HFFc6 (cell line): Measurements from ENCODE around the gene CDH23. TPM values are rescaled to one million over a fixed set of nuclear protein-coding genes. Genes with fewer than 3 reads are reported as not detected.

Experiments
- DNase-seq: peaks from one replicate; pipeline ENCODE4 v3.0.0-alpha.2; 2018
- H3K27ac Mint-ChIP-seq: 2 replicates; pipeline ENCODE4 v1.8.0; 2020; ENCODE audit warnings: mild to moderate bottlenecking, mixed read lengths
- H3K27me3 Mint-ChIP-seq: 2 replicates; pipeline ENCODE4 v1.8.0; 2021; ENCODE audit warnings: mild to moderate bottlenecking, moderate library complexity, mixed read lengths; ENCODE audit not compliant: insufficient read depth
- H3K36me3 Mint-ChIP-seq: 2 replicates; pipeline ENCODE4 v1.8.0; 2021; ENCODE audit warnings: low read depth, mixed read lengths
- H3K4me1 Mint-ChIP-seq: 2 replicates; pipeline ENCODE4 v1.8.0; 2020; ENCODE audit warnings: low read depth, mixed read lengths
- H3K4me3 Mint-ChIP-seq: 2 replicates; pipeline ENCODE4 v1.8.0; 2020; ENCODE audit warnings: mild to moderate bottlenecking, moderate library complexity, mixed read lengths
- H3K9me3 Mint-ChIP-seq: 2 replicates; pipeline ENCODE4 v1.8.0; 2020; ENCODE audit warnings: mild to moderate bottlenecking, mixed read lengths
- CTCF ChIP-seq: fragments of 200-600 bp; sonication (generic); IDR thresholded peaks from 2 replicates; pipeline ENCODE4 v1.5.0; 2021; ENCODE audit warnings: antibody characterized with exemption, mild to moderate bottlenecking
- total RNA-seq, 6 experiments: library from RNA; stranded (reverse); fragmentation: NEBNext Ultra II Directional; extraction: Animal tissue kit (Norgen Biotek cat#: 25700); gene quantifications; 2 replicates in 1 of 6; 3 replicates in 5 of 6; pipeline ENCODE4 v1.2.3, GENCODE V29; 2021

Gene CDH23
- total RNA-seq, 6 experiments from 2014 or later = 0.02 to 0.11 (median 0.04) TPM; not detected in 2

GRCh38 chr10:71757399-71757922 is 360.7 kb downstream of the CDH23 start:
- H3K36me3 Mint-ChIP-seq = peaks cover 8% of the 10 kb centered on the region; the same call in 1 of the 2 replicates
- H3K4me1 Mint-ChIP-seq = peaks cover 36% of the 10 kb centered on the region
- H3K27ac Mint-ChIP-seq = no peak overlapping the region
- DNase-seq = no peak
- peaks cover 4% of the 10 kb centered on the region for H3K27me3 Mint-ChIP-seq
- no peak overlapping the region for H3K4me3 Mint-ChIP-seq
- peaks cover 4% of the 10 kb centered on the region; the same call in 1 of the 2 replicates for H3K9me3 Mint-ChIP-seq
- no peak for TF ChIP-seq CTCF

GRCh38 chr10:71761105-71761511 is 364.4 kb downstream of the CDH23 start:
- Mint-ChIP-seq H3K4me3 (no peak overlapping the region), H3K9me3 (peaks cover 4% of the 10 kb centered on the region; the same call in 1 of the 2 replicates), H3K36me3 (peaks cover 6% of the 10 kb centered on the region; the same call in 1 of the 2 replicates), H3K27me3 (peaks cover 2% of the 10 kb centered on the region), H3K4me1 (peaks cover 65% of the 10 kb centered on the region), H3K27ac (no peak overlapping the region)
- no peak for DNase-seq
- TF ChIP-seq CTCF = no peak

GRCh38 chr10:71761541-71762113 is 364.9 kb downstream of the CDH23 start:
- no peak; the same call in 1 of the 2 replicates for TF ChIP-seq CTCF
- peaks cover 65% of the 10 kb centered on the region for H3K4me1 Mint-ChIP-seq
- H3K27me3 Mint-ChIP-seq = peaks cover 5% of the 10 kb centered on the region
- H3K27ac Mint-ChIP-seq = no peak overlapping the region
- H3K9me3 Mint-ChIP-seq = peaks cover 4% of the 10 kb centered on the region; the same call in 1 of the 2 replicates
- H3K4me3 Mint-ChIP-seq = no peak overlapping the region
- no peak for DNase-seq
- peaks cover 4% of the 10 kb centered on the region; the same call in 1 of the 2 replicates for H3K36me3 Mint-ChIP-seq

- H3K27ac Mint-ChIP-seq = no peak overlapping the region
- H3K4me3 Mint-ChIP-seq = no peak overlapping the region
- peaks cover 5% of the 10 kb centered on the region for H3K27me3 Mint-ChIP-seq
- TF ChIP-seq CTCF = no peak
- DNase-seq = no peak
- H3K36me3 Mint-ChIP-seq = peaks cover 4% of the 10 kb centered on the region; the same call in 1 of the 2 replicates
- H3K4me1 Mint-ChIP-seq = peaks cover 70% of the 10 kb centered on the region
- H3K9me3 Mint-ChIP-seq = peaks cover 4% of the 10 kb centered on the region; the same call in 1 of the 2 replicates
These were observed 365.6 kb downstream of the CDH23 start for GRCh38 chr10:71762324-71762723.

- Mint-ChIP-seq H3K4me3 (no peak overlapping the region), H3K9me3 (peaks cover 4% of the 10 kb centered on the region; the same call in 1 of the 2 replicates), H3K27ac (no peak overlapping the region), H3K4me1 (peaks cover 82% of the 10 kb centered on the region), H3K27me3 (peaks cover 9% of the 10 kb centered on the region), H3K36me3 (peaks cover 4% of the 10 kb centered on the region; the same call in 1 of the 2 replicates)
- TF ChIP-seq CTCF = no peak
- DNase-seq = no peak
These were observed 366.8 kb downstream of the CDH23 start for GRCh38 chr10:71763352-71764127.
